Keratinocyte (primary cell): ENCODE measurements around the gene TNS3. TPM values are rescaled to one million over a fixed set of nuclear protein-coding genes. Genes with fewer than 3 reads are reported as not detected.

Experiments
- DNase-seq: peaks from one replicate; pipeline ENCODE4 v3.0.0-alpha.2; 2011; ENCODE audit warnings: low read depth, missing footprints, low spot score
- FAIRE-seq: peaks from 2 replicates; lab custom pipeline; 2011; peaks lifted over from hg19 to GRCh38; lab: Jason Lieb, UNC
- H2AFZ ChIP-seq: 2 replicates; pipeline ENCODE4 v1.6.0; 2012; ENCODE audit warnings: low read length, control low read depth, inconsistent platforms; ENCODE audit not compliant: control insufficient read depth
- H3K27ac ChIP-seq: 2 replicates; pipeline ENCODE4 v1.5.1; 2011; ENCODE audit warnings: low read length; ENCODE audit not compliant: control insufficient read depth, insufficient read depth
- H3K27me3 ChIP-seq: 3 replicates; pipeline ENCODE4 v1.6.0; 2011; ENCODE audit warnings: low read length; ENCODE audit not compliant: control insufficient read depth, insufficient read depth; ENCODE audit errors: extremely low read depth
- H3K36me3 ChIP-seq, 2 experiments: 2 replicates in 1 of 2; 3 replicates in 1 of 2; pipeline ENCODE4 v1.5.1; 2011; ENCODE audit warnings: low read length in 2 of 2, mild to moderate bottlenecking in 1 of 2; ENCODE audit not compliant: control insufficient read depth in 2 of 2, insufficient read depth in 2 of 2; ENCODE audit errors: extremely low read depth in 1 of 2
- H3K4me1 ChIP-seq: 3 replicates; pipeline ENCODE4 v1.5.1; 2011; ENCODE audit warnings: low read length; ENCODE audit not compliant: control insufficient read depth, insufficient read depth; ENCODE audit errors: extremely low read depth
- H3K4me2 ChIP-seq: 3 replicates; pipeline ENCODE4 v1.6.0; 2011; ENCODE audit warnings: low read depth, low read length; ENCODE audit not compliant: control insufficient read depth, insufficient read depth; ENCODE audit errors: extremely low read depth
- H3K4me3 ChIP-seq, 3 experiments: fragments of 200-600 bp in 1 of 3; sonication (generic) in 1 of 3; 2 replicates in 2 of 3; 3 replicates in 1 of 3; pipeline ENCODE4 v1.5.1; 2011 to 2016; ENCODE audit warnings: low read length in 3 of 3, mild to moderate bottlenecking in 3 of 3, control low read depth in 2 of 3, inconsistent platforms in 1 of 3, low read depth in 1 of 3, mixed read lengths in 1 of 3, mixed run types in 1 of 3, moderate library complexity in 1 of 3; ENCODE audit not compliant: control insufficient read depth in 2 of 3, insufficient read depth in 2 of 3; ENCODE audit errors: extremely low read depth in 1 of 3
- H3K79me2 ChIP-seq: 2 replicates; pipeline ENCODE4 v1.6.0; 2012; ENCODE audit warnings: low read length; ENCODE audit not compliant: control insufficient read depth, insufficient read depth
- H3K9ac ChIP-seq: 3 replicates; pipeline ENCODE4 v1.6.0; 2011; ENCODE audit warnings: low read length; ENCODE audit not compliant: control insufficient read depth, insufficient read depth; ENCODE audit errors: extremely low read depth
- H3K9me1 ChIP-seq: 3 replicates; pipeline ENCODE4 v1.6.0; 2011; ENCODE audit warnings: low read length; ENCODE audit not compliant: control insufficient read depth, insufficient read depth; ENCODE audit errors: extremely low read depth
- H3K9me3 ChIP-seq: 2 replicates; pipeline ENCODE4 v1.5.1; 2012; ENCODE audit warnings: low read depth, low read length; ENCODE audit not compliant: control insufficient read depth
- H4K20me1 ChIP-seq: 3 replicates; pipeline ENCODE4 v1.6.0; 2011; ENCODE audit warnings: low read length; ENCODE audit not compliant: control insufficient read depth, insufficient read depth; ENCODE audit errors: extremely low read depth
- CTCF ChIP-seq, 3 experiments: IDR thresholded peaks in 1 of 3; conservative IDR thresholded peaks in 1 of 3; optimal IDR thresholded peaks in 1 of 3; 2 replicates in 2 of 3; 3 replicates in 1 of 3; pipeline versions ENCODE3 to v1.5.1; 2011; ENCODE audit warnings: low read length in 3 of 3, mild to moderate bottlenecking in 3 of 3, moderate library complexity in 2 of 3, control low read depth in 1 of 3, inconsistent platforms in 1 of 3; ENCODE audit not compliant: insufficient read depth in 2 of 3; ENCODE audit errors: extremely low read depth in 1 of 3
- EZH2 ChIP-seq: IDR thresholded peaks from one replicate; pipeline ENCODE4 v1.6.1; 2012; ENCODE audit warnings: inconsistent platforms, mild to moderate bottlenecking, low read length, moderate library complexity
- dilution Hi-C: fragments of 300-500 bp; cut with MboI; formaldehyde crosslinking; loops from one replicate; pipeline ENCODE4 v1.7.0; 2020; ENCODE audit warnings: low sequenced_read_pairs; ENCODE audit not compliant: extremely low pct_ligation_motif_present
- polyA plus RNA-seq, 5 experiments: library from polyadenylated mRNA; depleted of rRNA in 3 of 5; stranded (reverse) in 3 of 5; stranded (forward) in 1 of 5; unstranded in 1 of 5; fragments of >200 nt; gene quantifications; 1 replicate in 1 of 5; 2 replicates in 3 of 5; 3 replicates in 1 of 5; pipeline versions ENCODE4 v1.2.1 to v1.2.3, GENCODE V29; 2011 to 2012; ENCODE audit warnings: missing spikeins in 2 of 5, low read depth in 1 of 5, low replicate concordance in 1 of 5

TNS3 gene
- polyA plus RNA-seq, 1 donor (not counting 4 experiments of a cell fraction or from before 2014, with no cell fraction given): 3.9 TPM

DNA sequence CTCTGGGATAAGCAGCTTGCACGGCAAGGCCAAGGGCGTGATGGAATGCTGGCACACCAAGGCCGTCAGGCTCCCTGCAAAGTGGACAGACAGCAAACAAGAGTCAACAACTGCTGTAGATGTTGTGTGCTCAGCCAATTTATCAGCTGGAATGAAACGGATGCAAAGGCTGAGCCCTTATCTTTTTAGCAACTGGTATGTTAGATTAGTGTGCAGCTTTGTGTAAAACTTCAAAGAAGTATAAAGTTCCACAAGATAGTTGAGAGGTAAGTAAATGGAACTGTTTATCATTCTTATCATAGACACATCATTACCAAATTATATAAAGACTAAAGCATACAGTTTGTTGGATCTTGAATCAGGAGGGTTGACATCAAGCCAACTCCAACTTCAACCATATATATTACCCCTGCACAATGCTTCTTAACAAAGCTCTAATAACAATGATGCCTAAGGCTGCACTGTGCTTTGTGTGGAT, 289.0 kb downstream of the TNS3 start:
- no peaks in the 10 kb centered on the region for H3K79me2 ChIP-seq
- H3K4me2 ChIP-seq: no peak overlapping the region
- no peak for TF ChIP-seq EZH2
- DNase-seq (no peak), FAIRE-seq (no peak)
- H3K9ac ChIP-seq: no peak overlapping the region
- H3K27ac ChIP-seq: no peak overlapping the region
- dilution Hi-C loops: no loop called here
- no peaks in the 10 kb centered on the region for H3K27me3 ChIP-seq
- no peaks in the 10 kb centered on the region for H3K36me3 ChIP-seq
- peaks cover 38% of the 10 kb centered on the region for H3K4me1 ChIP-seq
- H3K4me3 ChIP-seq: no peak overlapping the region
- H4K20me1 ChIP-seq: no peaks in the 10 kb centered on the region
- no peaks in the 10 kb centered on the region for H3K9me1 ChIP-seq
- H3K9me3 ChIP-seq: no peaks in the 10 kb centered on the region
- no peak overlapping the region for H2AFZ ChIP-seq

- no peaks in the 10 kb centered on the region for H3K36me3 ChIP-seq
- DNase-seq (peak; percentile 91), FAIRE-seq (peak; percentile 82)
- peak overlapping the region; percentile 75 for H3K27ac ChIP-seq
- peak overlapping the region; percentile 0 for H2AFZ ChIP-seq
- H3K9me1 ChIP-seq: no peaks in the 10 kb centered on the region
- no peaks in the 10 kb centered on the region for H3K9me3 ChIP-seq
- no peaks in the 10 kb centered on the region for H3K27me3 ChIP-seq
- peak overlapping the region in 1 of 3 experiments; percentile 4 for H3K4me3 ChIP-seq
- dilution Hi-C loops: no loop called here
- H4K20me1 ChIP-seq: no peaks in the 10 kb centered on the region
- H3K79me2 ChIP-seq: no peaks in the 10 kb centered on the region
- peaks cover 38% of the 10 kb centered on the region for H3K4me1 ChIP-seq
- peak overlapping the region; percentile 33 for H3K4me2 ChIP-seq
- H3K9ac ChIP-seq: peak overlapping the region; percentile 5
- TF ChIP-seq CTCF (optimal IDR thresholded peaks at IDR 0.05 in 1 of 3, IDR thresholded peaks at IDR 0.05 in 1 of 3, conservative IDR thresholded peaks at IDR 0.05 in 1 of 3; ENCODE audit: extremely low read depth in 1 of 3, insufficient read depth in 2 of 3, low read length in 3 of 3) (no peak), EZH2 (no peak)
Observed at GRCh38 chr7:47291461-47292081, 290.3 kb downstream of the TNS3 start.
